Activated CD4-positive, alpha-beta T cell treated with anti-CD3 and anti-CD28 coated beads, Interleukin-10, Interleukin-2, amounts not matched to agents 100 ng/mL and 50 ng/mL, durations not matched to agents 16 hours and 8 hours (primary cell): ENCODE results near the gene DSCAML1.
"Not testable (repeated sequence)": the region's sequence is repeated elsewhere in the genome, so short reads cannot be mapped to it uniquely, and the experiment has no call there.

Experiments used
- DNase-seq: peaks from one replicate; pipeline ENCODE4 v3.0.0-alpha.2; 2020

The DSCAML1 gene

GRCh38 chr11:117793583-117793982, 3.4 kb downstream of the DSCAML1 start:
- DNase-seq: no peak

- no peak for DNase-seq
Observed at GRCh38 chr11:117792992-117793391, 4.0 kb downstream of the DSCAML1 start.

GRCh38 chr11:117792241-117792640, 4.8 kb downstream of the DSCAML1 start:
- DNase-seq: no peak

DNA sequence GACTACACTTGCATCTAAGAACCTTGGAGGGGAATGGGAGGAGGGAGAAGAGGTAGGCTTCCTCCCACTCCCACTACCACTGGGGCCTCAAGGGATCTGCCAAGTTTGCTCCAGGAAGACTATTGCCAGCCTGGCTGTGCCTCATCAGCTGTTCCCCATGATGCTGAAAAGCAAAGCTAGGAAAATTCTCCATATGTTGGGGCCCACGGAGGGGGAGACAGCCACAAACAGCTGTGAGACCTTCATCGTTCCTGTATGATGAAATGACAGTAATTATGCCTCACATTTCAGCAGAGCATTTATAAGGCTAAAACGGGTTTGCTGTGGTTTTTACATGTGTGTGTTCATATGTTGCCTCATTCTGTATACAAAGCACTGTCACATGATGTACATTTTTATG, 6.7 kb downstream of the DSCAML1 start:
- DNase-seq: no peak

- no peak for DNase-seq
Observed at GRCh38 chr11:117789241-117789640, 7.8 kb downstream of the DSCAML1 start.

DNA sequence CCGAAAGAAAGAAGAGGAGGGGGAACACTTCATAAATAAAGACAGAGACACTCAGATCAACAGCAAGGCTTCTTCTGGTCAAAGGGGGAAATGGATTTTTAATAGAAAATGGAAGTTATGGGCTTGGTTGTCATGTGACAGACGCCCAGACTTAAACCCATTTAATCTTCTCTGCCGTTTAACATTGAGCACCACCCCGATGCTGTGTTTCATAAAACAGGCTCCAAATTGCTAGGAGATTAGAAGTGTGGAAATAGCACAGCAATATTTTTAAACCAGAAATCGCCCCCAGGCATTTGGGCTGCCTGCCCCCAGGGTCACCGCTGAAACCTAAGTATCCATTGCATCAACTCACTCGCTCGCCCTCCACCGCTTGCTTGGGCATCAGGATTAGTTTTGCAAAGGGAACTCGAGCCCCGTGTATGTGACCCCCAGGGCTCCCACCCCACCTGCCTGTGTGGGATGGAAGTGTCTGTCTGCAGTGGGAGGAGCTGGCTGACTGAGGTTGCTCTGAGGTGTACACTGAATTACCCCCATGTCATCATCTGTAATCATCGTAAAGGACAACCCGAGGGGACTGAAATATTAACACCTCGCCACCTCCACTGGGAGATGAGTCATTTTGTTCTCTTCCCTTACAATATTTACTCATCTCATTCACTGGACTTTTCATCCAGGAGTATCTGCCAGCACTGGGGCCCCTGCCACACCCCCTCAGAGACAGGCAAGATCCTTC, 10.7 kb downstream of the DSCAML1 start:
- DNase-seq: no peak

GRCh38 chr11:117782101-117782500, 14.9 kb downstream of the DSCAML1 start:
- DNase-seq: no peak

GRCh38 chr11:117781627-117782026, 15.4 kb downstream of the DSCAML1 start:
- DNase-seq: no peak

- no peak for DNase-seq
Observed at GRCh38 chr11:117780456-117780855, 16.6 kb downstream of the DSCAML1 start.

- no peak for DNase-seq
Observed at GRCh38 chr11:117774553-117774952, 22.5 kb downstream of the DSCAML1 start.

GRCh38 chr11:117772360-117772759, 24.7 kb downstream of the DSCAML1 start:
- DNase-seq: no peak

GRCh38 chr11:117771841-117772240, 25.2 kb downstream of the DSCAML1 start:
- DNase-seq: no peak

DNA sequence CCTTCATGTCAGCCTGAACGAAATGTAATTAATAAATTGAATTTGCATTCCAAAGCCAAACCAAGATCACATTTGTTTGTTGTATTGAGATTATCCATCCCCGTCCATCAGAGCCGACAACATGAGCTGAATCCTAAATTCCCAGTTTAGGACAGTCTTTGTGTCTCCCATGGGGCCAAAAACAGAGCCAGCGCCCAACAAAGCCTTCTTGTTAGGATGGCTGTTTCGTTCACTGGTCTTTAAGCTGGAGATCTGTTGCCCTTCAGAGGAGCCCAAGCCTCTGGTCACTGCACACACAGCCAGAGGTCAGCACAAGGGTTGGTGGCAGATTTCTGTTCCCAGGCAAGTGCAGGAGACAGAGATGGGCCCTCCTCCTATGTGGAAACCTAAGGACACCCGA, 25.8 kb downstream of the DSCAML1 start:
- no peak for DNase-seq

DNA sequence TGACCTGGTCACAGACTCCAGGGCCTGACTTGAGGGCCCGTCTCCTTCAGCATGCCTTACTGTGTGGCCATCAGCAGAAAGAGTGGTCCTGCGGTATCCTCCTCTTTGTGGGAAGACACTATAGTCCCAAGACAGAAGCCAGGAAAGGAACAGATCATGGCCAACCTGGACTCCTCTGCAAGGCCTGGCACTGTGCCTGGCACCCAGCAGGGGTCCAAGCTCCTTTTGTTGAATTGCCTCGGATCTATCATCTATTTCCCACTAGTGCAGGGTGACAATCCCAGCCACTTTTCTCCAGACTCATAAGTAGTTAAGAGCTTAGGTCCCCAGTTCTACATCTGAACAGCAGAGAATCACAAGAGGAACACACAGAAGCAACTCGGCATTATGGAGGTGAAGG, 27.0 kb downstream of the DSCAML1 start:
- DNase-seq: no peak

- no peak for DNase-seq
Observed at GRCh38 chr11:117769533-117769932, 27.5 kb downstream of the DSCAML1 start.

DNA sequence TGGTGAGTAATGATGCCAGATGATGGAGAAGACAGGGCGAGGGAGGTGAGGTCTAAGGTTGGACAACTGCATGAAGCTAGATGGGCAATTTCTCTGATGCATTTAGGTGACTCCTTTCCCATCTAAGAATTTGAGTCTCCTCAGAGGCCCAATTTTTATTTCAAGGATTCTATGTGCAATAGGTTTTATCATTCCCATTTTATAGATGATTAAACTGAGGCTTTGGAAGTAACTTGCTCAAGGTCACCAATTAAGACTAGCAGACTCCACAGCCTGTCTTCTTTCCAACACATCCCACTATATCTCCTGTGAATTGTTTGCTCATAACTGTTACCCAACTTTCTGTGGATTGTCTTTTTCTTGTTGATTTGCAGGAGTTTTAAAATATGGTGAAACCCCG, 28.5 kb downstream of the DSCAML1 start:
- DNase-seq: no peak

DNA sequence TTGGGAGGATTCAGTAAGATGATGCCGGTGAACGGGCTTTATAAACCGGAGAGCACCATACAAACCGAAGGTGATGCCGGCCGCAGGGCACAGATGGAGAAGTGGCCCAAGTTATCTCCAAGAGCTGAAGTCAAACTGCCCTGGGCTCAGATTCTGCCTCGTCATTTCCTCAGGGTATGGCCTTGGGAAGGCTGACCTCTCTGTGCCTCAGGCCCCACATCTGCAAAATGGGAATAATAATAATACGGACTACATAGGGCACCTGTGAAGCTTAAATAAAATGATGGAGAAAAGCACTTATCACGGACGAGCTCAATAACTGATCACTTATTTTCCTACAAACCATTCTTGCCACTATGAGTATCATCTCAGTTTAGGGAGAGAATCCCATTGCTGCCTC, 29.9 kb downstream of the DSCAML1 start:
- no peak for DNase-seq

DNA sequence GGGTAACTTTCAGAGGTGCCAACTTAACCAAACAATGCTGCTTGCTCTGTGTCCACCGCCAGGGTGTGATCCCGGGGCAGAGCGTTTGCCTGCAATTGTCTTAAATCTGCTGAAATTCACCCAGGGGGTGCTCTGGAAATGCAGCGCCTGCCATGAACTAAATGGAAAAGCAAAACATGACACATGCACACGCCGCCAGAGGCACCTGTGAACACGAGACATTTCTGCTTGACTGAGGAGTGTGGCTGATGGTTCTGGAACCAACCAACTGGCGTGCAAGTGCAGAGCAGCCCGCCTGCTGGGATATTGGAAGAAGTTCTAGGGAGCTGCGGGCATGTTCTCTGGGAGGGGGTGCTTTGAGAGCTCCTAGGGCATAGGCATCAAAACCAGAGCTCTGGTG, 30.4 kb downstream of the DSCAML1 start:
- DNase-seq: no peak

DNA sequence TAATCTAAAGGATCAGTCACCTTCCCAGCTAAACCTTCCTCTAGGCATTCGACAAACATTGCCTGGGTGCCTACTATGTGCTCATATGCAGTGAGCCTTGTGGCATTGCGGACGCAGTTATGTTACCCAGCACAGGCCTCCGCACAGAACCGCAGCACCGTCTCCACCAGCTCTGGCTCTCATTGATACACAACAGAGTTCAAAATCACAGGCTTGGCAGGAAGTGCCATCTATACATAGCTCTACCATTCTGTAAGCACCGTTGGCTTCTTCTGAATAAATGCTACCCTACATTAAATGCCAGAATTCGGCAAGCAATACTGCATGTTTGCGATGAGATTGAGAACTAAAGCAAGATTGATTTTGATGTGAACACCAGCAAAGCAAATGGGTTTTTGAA, 31.0 kb downstream of the DSCAML1 start:
- no peak for DNase-seq

DNA sequence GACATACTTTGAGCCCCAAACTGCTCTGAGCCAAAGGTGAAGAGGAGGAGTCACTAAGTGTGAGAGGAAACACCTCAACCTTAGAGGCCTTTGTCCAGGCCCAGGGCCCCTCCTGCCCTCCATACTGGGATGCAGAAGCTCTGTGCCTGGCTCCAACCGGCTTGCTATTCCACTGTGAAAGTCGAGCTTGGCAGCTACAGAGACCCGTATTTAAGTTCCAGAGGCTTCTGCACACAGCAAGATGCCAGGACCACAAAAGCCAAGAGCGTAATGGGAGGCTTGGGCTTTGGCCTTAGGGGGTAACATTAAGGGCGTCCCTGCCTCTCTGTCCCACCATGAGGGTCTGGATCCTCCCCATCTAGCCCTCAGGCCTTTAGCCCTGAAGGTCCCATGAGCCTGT, 31.9 kb downstream of the DSCAML1 start:
- no peak for DNase-seq

DNA sequence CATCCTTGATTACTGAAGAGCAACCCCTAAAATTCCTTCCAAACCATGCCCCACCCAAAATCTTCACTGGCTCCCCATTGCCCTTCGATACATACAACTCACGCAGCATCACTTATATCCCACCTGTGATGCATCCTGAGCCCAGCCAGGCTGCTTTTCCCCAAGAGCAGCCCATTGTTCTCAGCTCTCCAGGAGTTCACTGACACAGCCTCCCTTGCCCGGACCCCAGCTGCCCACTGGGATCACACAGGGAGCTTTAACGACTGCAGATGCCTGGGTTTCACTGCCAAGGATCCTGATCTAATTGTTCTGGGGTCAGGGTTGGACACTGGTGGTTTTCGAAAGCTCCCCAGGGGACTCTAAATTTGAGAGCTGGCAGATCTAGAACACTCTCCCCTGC, 33.6 kb downstream of the DSCAML1 start:
- DNase-seq: not testable (repeated sequence)

GRCh38 chr11:117761993-117762392, 35.0 kb downstream of the DSCAML1 start:
- DNase-seq: no peak

DNA sequence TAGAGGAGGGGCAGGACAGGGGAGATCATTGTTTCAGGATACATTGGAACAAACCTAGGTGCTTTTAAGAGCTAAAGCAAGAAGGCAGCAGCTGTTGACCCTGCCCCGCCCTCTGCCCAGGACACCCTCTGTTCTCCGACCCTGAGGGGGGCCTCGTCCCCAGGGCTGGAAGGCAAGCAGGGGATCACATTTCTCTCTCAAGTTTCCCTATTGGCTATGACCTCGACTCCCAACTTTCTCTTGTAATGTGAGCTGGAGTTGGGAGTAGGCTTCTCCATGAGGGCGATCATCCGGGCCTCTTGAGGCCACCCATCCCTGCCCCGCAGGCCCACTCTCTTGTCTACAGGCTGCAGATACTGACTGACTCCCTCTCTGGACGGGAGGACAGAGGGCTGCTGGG, 37.7 kb downstream of the DSCAML1 start:
- no peak for DNase-seq

GRCh38 chr11:117754030-117754429, 43.0 kb downstream of the DSCAML1 start:
- no peak for DNase-seq

DNA sequence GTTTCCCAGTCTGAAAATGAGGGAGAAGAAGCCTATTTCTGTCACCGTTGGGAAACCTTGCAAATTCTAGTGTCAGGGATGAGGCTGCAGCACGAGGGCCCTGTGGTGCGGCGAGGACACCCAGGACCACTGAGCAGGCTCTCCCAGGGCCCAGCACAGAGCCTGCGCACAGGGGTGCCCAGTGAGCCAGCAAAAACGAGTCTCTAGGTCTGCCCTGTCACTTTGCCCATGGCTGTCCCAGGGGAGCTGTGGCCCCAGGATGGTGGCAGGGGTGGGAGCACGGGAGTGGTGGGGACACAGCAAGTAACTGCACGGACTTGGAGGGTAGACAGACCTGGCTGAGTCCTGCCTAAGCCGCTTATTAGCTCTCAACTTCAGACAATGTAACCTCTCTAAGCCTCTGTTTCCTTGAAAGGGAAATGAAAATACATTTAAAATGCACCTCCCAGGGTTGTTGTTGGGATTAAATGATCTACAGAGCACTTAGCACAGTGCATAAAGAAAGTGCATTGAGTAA, 44.2 kb downstream of the DSCAML1 start:
- no peak for DNase-seq
